Prostate gland (tissue), 2 donors: ENCODE measurements around the gene SDHC. TPM values are rescaled to one million over a fixed set of nuclear protein-coding genes. Genes with fewer than 3 reads are reported as not detected.

Experiments
- DNase-seq: peaks from one replicate; pipeline ENCODE4 v3.0.0-alpha.2; 2019; ENCODE audit warnings: low spot score
- H3K27ac ChIP-seq, 2 donors: fragments of 200-600 bp; sonication (generic); 2 replicates each; pipeline ENCODE4 v1.5.1; 2017 to 2019
- H3K27me3 ChIP-seq: fragments of 200-600 bp; sonication (generic); replicated peaks from 2 replicates; pipeline ENCODE4 v1.5.1; 2019; ENCODE audit not compliant: insufficient read depth
- H3K36me3 ChIP-seq, 2 donors: fragments of 200-600 bp; sonication (generic); 1 replicate in 1 of 2; 2 replicates in 1 of 2; pipeline versions ENCODE4 v1.5.1 to v1.8.1; 2017 to 2019
- H3K4me1 ChIP-seq: fragments of 200-600 bp; sonication (generic); replicated peaks from 2 replicates; pipeline ENCODE4 v1.5.1; 2019
- H3K4me3 ChIP-seq, 2 donors: fragments of 200-600 bp; sonication (generic); 2 replicates each; pipeline ENCODE4 v1.5.1; 2017 to 2019
- H3K9me3 ChIP-seq: fragments of 200-600 bp; sonication (generic); 2 replicates; pipeline ENCODE4 v1.5.1; 2017
- CTCF ChIP-seq, 4 experiments: fragments of 200-600 bp in 2 of 4; fragments of 450-650 bp in 2 of 4; sonication (generic) in 2 of 4; IDR thresholded peaks; 1 replicate in 3 of 4; 2 replicates in 1 of 4; pipeline ENCODE4 v1.5.1; 2016 to 2019; ENCODE audit warnings: antibody characterized with exemption in 4 of 4, mild to moderate bottlenecking in 2 of 4, moderate library complexity in 2 of 4
- POLR2A ChIP-seq: fragments of 450-650 bp; IDR thresholded peaks from one replicate; pipeline ENCODE4 v1.6.1; 2016; ENCODE audit warnings: antibody characterized with exemption, mild to moderate bottlenecking
- POLR2AphosphoS5 ChIP-seq: sonication (generic); formaldehyde crosslinking; IDR thresholded peaks from one replicate; pipeline ENCODE4 v1.6.1; 2017; ENCODE audit warnings: antibody characterized with exemption
- WGBS: methylation state at CpG from one replicate; pipeline ENCODE4 v1.1.5; 2018; 5-methylcytosine and 5-hydroxymethylcytosine counted together
- intact Hi-C: fragments of 100-400 bp; cut with DNase I; formaldehyde crosslinking; loops from one replicate; pipeline ENCODE4 v1.14.2; 2022
- total RNA-seq, 2 donors: library from RNA; depleted of rRNA; stranded (reverse); fragments of >200 nt; gene quantifications; one replicate each; pipeline ENCODE4 v1.1.0, GENCODE V29; 2016

SDHC gene
- total RNA-seq, 2 donors from 2014 or later = 59.0 to 107 TPM

- no peak for DNase-seq
- Histone ChIP-seq H3K27me3 (no peaks in the 10 kb centered on the region), H3K4me3 (no peak overlapping the region), H3K27ac (no peak overlapping the region), H3K9me3 (no peaks in the 10 kb centered on the region), H3K4me1 (no peaks in the 10 kb centered on the region), H3K36me3 (no peaks in the 10 kb centered on the region)
- no peak for TF ChIP-seq CTCF (IDR thresholded peaks at IDR 0.05)
- TF ChIP-seq POLR2A = no peak
- TF ChIP-seq POLR2AphosphoS5 = no peak
- intact Hi-C loops = no loop called here
- 61% methylated on average over 3 of the region's 3 CpGs for WGBS
These were observed 46.9 kb upstream of the SDHC start for GRCh38 chr1:161267321-161267720.

DNA sequence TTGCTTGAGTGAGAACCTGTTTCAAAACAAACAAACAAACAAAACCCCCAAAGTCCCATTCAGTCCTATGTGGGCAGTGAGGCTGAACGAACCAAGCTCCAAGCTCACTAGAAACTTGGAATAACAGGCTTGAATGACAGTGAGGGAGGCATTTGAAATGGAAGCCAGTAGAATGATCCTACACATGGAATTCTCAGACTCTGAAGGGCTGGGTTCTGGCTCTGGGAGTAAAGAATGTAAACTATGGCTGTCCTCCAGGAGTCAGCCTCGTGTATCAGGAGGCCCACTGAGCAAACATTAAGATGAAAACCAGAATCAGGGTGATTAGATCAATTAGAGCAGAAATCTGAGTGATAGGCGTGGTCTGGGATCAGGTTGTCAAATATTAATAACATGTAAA lies 40.8 kb upstream of the SDHC start:
- 56% methylated on average over 3 of the region's 3 CpGs for WGBS
- H3K9me3 ChIP-seq = no peaks in the 10 kb centered on the region
- no peaks in the 10 kb centered on the region for H3K27me3 ChIP-seq
- H3K4me1 ChIP-seq = no peaks in the 10 kb centered on the region
- H3K4me3 ChIP-seq = no peak overlapping the region
- intact Hi-C loops = no loop called here
- no peak overlapping the region for H3K27ac ChIP-seq
- DNase-seq = no peak
- TF ChIP-seq POLR2A (no peak), CTCF (IDR thresholded peaks at IDR 0.05) (no peak), POLR2AphosphoS5 (no peak)
- no peaks in the 10 kb centered on the region for H3K36me3 ChIP-seq

GRCh38 chr1:161274874-161275273 lies 39.3 kb upstream of the SDHC start:
- no peaks in the 10 kb centered on the region for H3K27me3 ChIP-seq
- H3K27ac ChIP-seq = no peak overlapping the region
- H3K4me1 ChIP-seq = no peaks in the 10 kb centered on the region
- WGBS = 70% methylated on average over 3 of the region's 3 CpGs
- DNase-seq = no peak
- intact Hi-C loops = no loop called here
- no peaks in the 10 kb centered on the region for H3K9me3 ChIP-seq
- no peak for TF ChIP-seq CTCF (IDR thresholded peaks at IDR 0.05)
- TF ChIP-seq POLR2AphosphoS5 = no peak
- no peak for TF ChIP-seq POLR2A
- H3K4me3 ChIP-seq = no peak overlapping the region
- no peaks in the 10 kb centered on the region for H3K36me3 ChIP-seq

- Histone ChIP-seq H3K27me3 (no peaks in the 10 kb centered on the region), H3K4me1 (no peaks in the 10 kb centered on the region), H3K4me3 (no peak overlapping the region), H3K9me3 (no peaks in the 10 kb centered on the region), H3K36me3 (no peaks in the 10 kb centered on the region), H3K27ac (no peak overlapping the region)
- intact Hi-C loops = no loop called here
- DNase-seq = no peak
- WGBS = 96% methylated on average over 1 of the region's 1 CpG
- TF ChIP-seq CTCF (IDR thresholded peaks at IDR 0.05) (no peak), POLR2AphosphoS5 (no peak), POLR2A (no peak)
These were observed 31.2 kb upstream of the SDHC start for GRCh38 chr1:161282991-161283390.

DNA sequence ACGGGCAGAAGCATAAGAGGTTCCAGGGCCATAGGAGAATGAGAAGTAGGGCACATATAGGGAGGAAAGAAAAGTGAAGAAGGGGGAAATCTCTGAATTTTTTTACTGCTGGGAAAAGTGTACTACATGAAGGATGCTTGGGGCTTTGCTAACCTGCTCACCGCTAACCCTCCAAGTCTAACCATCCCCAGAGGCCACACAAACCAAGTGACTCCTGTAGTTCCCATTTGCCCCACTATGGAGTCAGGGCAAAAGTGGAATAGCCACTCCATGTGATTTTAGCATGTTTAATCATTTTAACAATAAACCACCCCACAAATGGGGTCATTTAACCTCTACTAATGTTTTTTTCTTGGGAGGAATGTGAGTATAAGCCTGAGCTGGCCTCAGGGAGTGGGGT lies 29.1 kb upstream of the SDHC start:
- H3K4me3 ChIP-seq = no peak overlapping the region
- no peak for TF ChIP-seq POLR2AphosphoS5
- no peak for TF ChIP-seq CTCF (IDR thresholded peaks at IDR 0.05)
- no peak for TF ChIP-seq POLR2A
- 95% methylated on average over 2 of the region's 2 CpGs for WGBS
- H3K27me3 ChIP-seq = no peaks in the 10 kb centered on the region
- DNase-seq = no peak
- no peaks in the 10 kb centered on the region for H3K36me3 ChIP-seq
- H3K4me1 ChIP-seq = no peaks in the 10 kb centered on the region
- intact Hi-C loops = no loop called here
- no peak overlapping the region for H3K27ac ChIP-seq
- H3K9me3 ChIP-seq = no peaks in the 10 kb centered on the region
